ENCODE measurements around the gene PERCC1.

PERCC1 gene

DNA sequence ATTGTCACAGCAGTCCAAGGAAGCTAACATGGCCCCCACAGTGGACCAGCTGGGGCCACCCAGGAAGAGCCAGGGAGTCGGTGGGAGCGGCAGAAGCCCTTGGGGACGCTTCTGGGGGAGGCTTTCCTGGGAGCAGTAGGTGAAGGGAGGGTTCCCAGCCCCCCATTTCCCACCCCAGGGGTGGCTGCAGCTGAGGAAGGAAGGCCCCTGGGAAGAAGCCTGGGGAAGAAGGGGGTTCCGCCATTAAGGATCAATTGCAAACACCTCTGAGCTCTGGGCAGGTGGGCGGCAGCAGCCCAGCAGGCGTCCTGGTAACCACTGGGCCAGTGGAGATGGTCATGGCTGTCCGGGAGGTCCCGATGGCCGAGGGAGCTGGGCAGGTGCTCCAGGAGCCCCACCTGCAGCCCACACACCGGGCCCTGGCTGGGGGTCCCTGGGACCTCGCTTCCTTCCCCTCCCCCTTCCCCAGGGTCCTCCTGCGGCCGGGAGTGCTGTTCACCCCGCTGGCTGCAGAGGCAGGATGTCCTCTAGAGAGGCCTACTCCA is 592 bp upstream of the PERCC1 start:
- Histone ChIP-seq H3K79me2 (ENCODE audit: insufficient read depth, low read length) (no peaks in the 10 kb centered on the region), H3K4me2 (ENCODE audit: low read depth, low read length, poor library complexity, severe bottlenecking) (no peak overlapping the region), H3K27ac (ENCODE audit: low read depth, low read length) (no peak overlapping the region), H3K9ac (ENCODE audit: low read length) (no peak overlapping the region), H3K4me3 (ENCODE audit: insufficient read depth, low read length, poor library complexity, severe bottlenecking) (no peak overlapping the region), H4K20me1 (ENCODE audit: low read depth, low read length) (no peaks in the 10 kb centered on the region), H3F3A (ENCODE audit: insufficient read depth) (no peaks in the 10 kb centered on the region), H3K9me2 (replicated peaks; ENCODE audit: insufficient read depth, low read length) (no peaks in the 10 kb centered on the region), H3K36me3 (ENCODE audit: low read length) (no peaks in the 10 kb centered on the region), H2AFZ (ENCODE audit: low read depth, low read length, severe bottlenecking) (no peak overlapping the region), H3K27me3 (ENCODE audit: low read length) (no peaks in the 10 kb centered on the region), H3K9me3 (ENCODE audit: insufficient read depth, low read length) (no peaks in the 10 kb centered on the region)
- TF ChIP-seq, protein P1, sequence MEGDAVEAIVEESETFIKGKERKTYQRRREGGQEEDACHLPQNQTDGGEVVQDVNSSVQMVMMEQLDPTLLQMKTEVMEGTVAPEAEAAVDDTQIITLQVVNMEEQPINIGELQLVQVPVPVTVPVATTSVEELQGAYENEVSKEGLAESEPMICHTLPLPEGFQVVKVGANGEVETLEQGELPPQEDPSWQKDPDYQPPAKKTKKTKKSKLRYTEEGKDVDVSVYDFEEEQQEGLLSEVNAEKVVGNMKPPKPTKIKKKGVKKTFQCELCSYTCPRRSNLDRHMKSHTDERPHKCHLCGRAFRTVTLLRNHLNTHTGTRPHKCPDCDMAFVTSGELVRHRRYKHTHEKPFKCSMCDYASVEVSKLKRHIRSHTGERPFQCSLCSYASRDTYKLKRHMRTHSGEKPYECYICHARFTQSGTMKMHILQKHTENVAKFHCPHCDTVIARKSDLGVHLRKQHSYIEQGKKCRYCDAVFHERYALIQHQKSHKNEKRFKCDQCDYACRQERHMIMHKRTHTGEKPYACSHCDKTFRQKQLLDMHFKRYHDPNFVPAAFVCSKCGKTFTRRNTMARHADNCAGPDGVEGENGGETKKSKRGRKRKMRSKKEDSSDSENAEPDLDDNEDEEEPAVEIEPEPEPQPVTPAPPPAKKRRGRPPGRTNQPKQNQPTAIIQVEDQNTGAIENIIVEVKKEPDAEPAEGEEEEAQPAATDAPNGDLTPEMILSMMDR (IDR thresholded peaks at IDR 0.05; ENCODE audit: insufficient read depth, low read length, poor library complexity, severe bottlenecking), result no peak
- no peak for TF ChIP-seq EZH2phosphoT487 (conservative IDR thresholded peaks at IDR 0.05; ENCODE audit: low read length)

DNA sequence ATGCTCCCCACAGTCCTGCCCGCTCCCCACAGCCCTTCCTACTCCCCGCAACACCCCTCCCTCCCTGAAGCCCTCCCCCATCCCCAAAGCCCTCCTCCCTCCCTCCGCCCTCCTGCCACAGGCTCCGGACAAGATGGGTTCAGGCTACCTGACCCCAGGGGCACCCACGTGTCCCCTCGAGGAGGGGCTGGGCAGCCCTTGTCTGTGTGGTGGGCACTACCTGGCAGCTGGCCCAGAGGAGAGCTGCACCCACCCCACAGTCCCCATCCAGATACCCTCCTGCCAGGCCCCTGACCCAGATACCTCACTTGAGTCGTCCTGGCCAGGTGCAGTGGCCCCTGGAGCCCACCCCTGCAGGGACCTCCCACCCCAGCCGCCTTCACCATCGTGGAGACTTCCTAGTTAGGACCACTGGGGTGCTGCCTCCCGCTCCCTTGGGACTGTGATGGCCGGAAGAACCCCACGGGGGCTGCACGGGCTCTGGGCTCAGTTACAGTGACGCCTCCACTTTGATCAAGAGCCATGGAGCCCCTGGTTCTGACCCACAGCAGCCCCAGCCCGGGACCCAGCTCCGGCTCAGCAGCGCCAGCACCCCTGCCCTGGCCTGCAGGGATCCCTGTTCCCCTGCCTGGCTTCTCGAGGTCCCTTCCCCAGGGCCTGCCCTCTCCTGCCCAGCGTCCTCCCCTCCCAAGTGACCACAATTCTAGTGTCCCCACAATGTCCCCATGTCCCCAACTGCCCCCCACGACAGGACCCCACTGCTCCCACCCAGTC is 806 bp downstream of the PERCC1 start:
- H3K9ac ChIP-seq (ENCODE audit: low read length), result no peak overlapping the region
- no peaks in the 10 kb centered on the region for H3F3A ChIP-seq (ENCODE audit: insufficient read depth)
- H3K27ac ChIP-seq (ENCODE audit: low read depth, low read length), result no peak overlapping the region
- no peaks in the 10 kb centered on the region for H3K79me2 ChIP-seq (ENCODE audit: insufficient read depth, low read length)
- no peaks in the 10 kb centered on the region for H3K9me3 ChIP-seq (ENCODE audit: insufficient read depth, low read length)
- H3K9me2 ChIP-seq (replicated peaks; ENCODE audit: insufficient read depth, low read length), result no peaks in the 10 kb centered on the region
- no peak for TF ChIP-seq EZH2phosphoT487 (conservative IDR thresholded peaks at IDR 0.05; ENCODE audit: low read length)
- TF ChIP-seq, protein P1 (IDR thresholded peaks at IDR 0.05; ENCODE audit: insufficient read depth, low read length, poor library complexity, severe bottlenecking), result no peak
- H3K4me3 ChIP-seq (ENCODE audit: insufficient read depth, low read length, poor library complexity, severe bottlenecking), result no peak overlapping the region
- no peaks in the 10 kb centered on the region for H3K27me3 ChIP-seq (ENCODE audit: low read length)
- no peaks in the 10 kb centered on the region for H4K20me1 ChIP-seq (ENCODE audit: low read depth, low read length)
- H2AFZ ChIP-seq (ENCODE audit: low read depth, low read length, severe bottlenecking), result no peak overlapping the region
- H3K4me2 ChIP-seq (ENCODE audit: low read depth, low read length, poor library complexity, severe bottlenecking), result no peak overlapping the region
- no peaks in the 10 kb centered on the region for H3K36me3 ChIP-seq (ENCODE audit: low read length)

DNA sequence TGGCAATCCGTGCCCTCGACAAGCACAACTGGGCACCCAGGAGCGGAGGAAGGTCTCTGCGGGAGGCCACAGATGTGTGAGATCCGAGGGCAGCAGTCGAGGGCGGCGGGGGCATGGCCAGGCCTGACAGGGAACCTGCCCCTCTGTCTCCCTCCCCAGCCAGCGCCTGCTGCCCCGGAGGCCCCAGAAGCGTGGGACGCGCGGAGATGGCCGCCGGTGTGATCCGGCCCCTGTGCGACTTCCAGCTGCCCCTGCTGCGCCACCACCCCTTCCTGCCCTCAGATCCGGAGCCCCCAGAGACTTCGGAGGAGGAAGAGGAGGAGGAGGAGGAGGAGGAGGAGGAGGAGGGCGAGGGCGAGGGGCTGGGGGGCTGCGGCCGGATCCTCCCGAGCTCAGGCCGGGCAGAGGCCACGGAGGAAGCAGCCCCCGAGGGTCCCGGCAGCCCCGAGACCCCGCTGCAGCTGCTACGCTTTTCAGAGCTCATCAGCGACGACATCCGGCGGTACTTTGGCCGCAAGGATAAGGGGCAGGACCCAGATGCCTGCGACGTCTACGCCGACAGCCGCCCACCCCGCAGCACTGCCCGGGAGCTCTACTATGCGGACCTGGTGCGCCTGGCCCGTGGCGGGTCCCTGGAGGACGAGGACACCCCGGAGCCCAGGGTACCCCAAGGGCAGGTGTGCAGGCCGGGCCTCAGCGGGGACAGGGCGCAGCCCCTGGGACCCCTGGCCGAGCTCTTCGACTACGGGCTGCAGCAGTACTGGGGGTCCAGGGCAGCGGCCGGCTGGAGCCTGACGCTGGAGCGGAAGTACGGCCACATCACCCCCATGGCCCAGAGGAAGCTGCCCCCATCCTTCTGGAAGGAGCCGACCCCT is 1.7 kb downstream of the PERCC1 start:
- no peak overlapping the region for H3K4me2 ChIP-seq (ENCODE audit: low read depth, low read length, poor library complexity, severe bottlenecking)
- no peak overlapping the region for H2AFZ ChIP-seq (ENCODE audit: low read depth, low read length, severe bottlenecking)
- H4K20me1 ChIP-seq (ENCODE audit: low read depth, low read length), result no peaks in the 10 kb centered on the region
- TF ChIP-seq EZH2phosphoT487 (conservative IDR thresholded peaks at IDR 0.05; ENCODE audit: low read length), result no peak
- TF ChIP-seq, protein P1 (IDR thresholded peaks at IDR 0.05; ENCODE audit: insufficient read depth, low read length, poor library complexity, severe bottlenecking), result no peak
- no peak overlapping the region for H3K4me3 ChIP-seq (ENCODE audit: insufficient read depth, low read length, poor library complexity, severe bottlenecking)
- no peaks in the 10 kb centered on the region for H3K9me2 ChIP-seq (replicated peaks; ENCODE audit: insufficient read depth, low read length)
- no peak overlapping the region for H3K27ac ChIP-seq (ENCODE audit: low read depth, low read length)
- H3K36me3 ChIP-seq (ENCODE audit: low read length), result no peaks in the 10 kb centered on the region
- H3K79me2 ChIP-seq (ENCODE audit: insufficient read depth, low read length), result no peaks in the 10 kb centered on the region
- H3K27me3 ChIP-seq (ENCODE audit: low read length), result no peaks in the 10 kb centered on the region
- no peak overlapping the region for H3K9ac ChIP-seq (ENCODE audit: low read length)
- no peaks in the 10 kb centered on the region for H3K9me3 ChIP-seq (ENCODE audit: insufficient read depth, low read length)
- no peaks in the 10 kb centered on the region for H3F3A ChIP-seq (ENCODE audit: insufficient read depth)

All from SU-DHL-6 (cell line).